Keratinocyte (primary cell): Measurements from ENCODE around the gene DUSP7. TPM values are rescaled to one million over a fixed set of nuclear protein-coding genes. Genes with fewer than 3 reads are reported as not detected.

Experiments
- DNase-seq: peaks from one replicate; pipeline ENCODE4 v3.0.0-alpha.2; 2011; ENCODE audit warnings: low read depth, missing footprints, low spot score
- FAIRE-seq: peaks from 2 replicates; lab custom pipeline; 2011; peaks lifted over from hg19 to GRCh38; lab: Jason Lieb, UNC
- H2AFZ ChIP-seq: 2 replicates; pipeline ENCODE4 v1.6.0; 2012; ENCODE audit warnings: low read length, control low read depth, inconsistent platforms; ENCODE audit not compliant: control insufficient read depth
- H3K27ac ChIP-seq: 2 replicates; pipeline ENCODE4 v1.5.1; 2011; ENCODE audit warnings: low read length; ENCODE audit not compliant: control insufficient read depth, insufficient read depth
- H3K27me3 ChIP-seq: 3 replicates; pipeline ENCODE4 v1.6.0; 2011; ENCODE audit warnings: low read length; ENCODE audit not compliant: control insufficient read depth, insufficient read depth; ENCODE audit errors: extremely low read depth
- H3K36me3 ChIP-seq, 2 experiments: 2 replicates in 1 of 2; 3 replicates in 1 of 2; pipeline ENCODE4 v1.5.1; 2011; ENCODE audit warnings: low read length in 2 of 2, mild to moderate bottlenecking in 1 of 2; ENCODE audit not compliant: control insufficient read depth in 2 of 2, insufficient read depth in 2 of 2; ENCODE audit errors: extremely low read depth in 1 of 2
- H3K4me1 ChIP-seq: 3 replicates; pipeline ENCODE4 v1.5.1; 2011; ENCODE audit warnings: low read length; ENCODE audit not compliant: control insufficient read depth, insufficient read depth; ENCODE audit errors: extremely low read depth
- H3K4me2 ChIP-seq: 3 replicates; pipeline ENCODE4 v1.6.0; 2011; ENCODE audit warnings: low read depth, low read length; ENCODE audit not compliant: control insufficient read depth, insufficient read depth; ENCODE audit errors: extremely low read depth
- H3K4me3 ChIP-seq, 3 experiments: fragments of 200-600 bp in 1 of 3; sonication (generic) in 1 of 3; 2 replicates in 2 of 3; 3 replicates in 1 of 3; pipeline ENCODE4 v1.5.1; 2011 to 2016; ENCODE audit warnings: low read length in 3 of 3, mild to moderate bottlenecking in 3 of 3, control low read depth in 2 of 3, inconsistent platforms in 1 of 3, low read depth in 1 of 3, mixed read lengths in 1 of 3, mixed run types in 1 of 3, moderate library complexity in 1 of 3; ENCODE audit not compliant: control insufficient read depth in 2 of 3, insufficient read depth in 2 of 3; ENCODE audit errors: extremely low read depth in 1 of 3
- H3K79me2 ChIP-seq: 2 replicates; pipeline ENCODE4 v1.6.0; 2012; ENCODE audit warnings: low read length; ENCODE audit not compliant: control insufficient read depth, insufficient read depth
- H3K9ac ChIP-seq: 3 replicates; pipeline ENCODE4 v1.6.0; 2011; ENCODE audit warnings: low read length; ENCODE audit not compliant: control insufficient read depth, insufficient read depth; ENCODE audit errors: extremely low read depth
- H3K9me1 ChIP-seq: 3 replicates; pipeline ENCODE4 v1.6.0; 2011; ENCODE audit warnings: low read length; ENCODE audit not compliant: control insufficient read depth, insufficient read depth; ENCODE audit errors: extremely low read depth
- H3K9me3 ChIP-seq: 2 replicates; pipeline ENCODE4 v1.5.1; 2012; ENCODE audit warnings: low read depth, low read length; ENCODE audit not compliant: control insufficient read depth
- H4K20me1 ChIP-seq: 3 replicates; pipeline ENCODE4 v1.6.0; 2011; ENCODE audit warnings: low read length; ENCODE audit not compliant: control insufficient read depth, insufficient read depth; ENCODE audit errors: extremely low read depth
- CTCF ChIP-seq, 3 experiments: IDR thresholded peaks in 1 of 3; conservative IDR thresholded peaks in 1 of 3; optimal IDR thresholded peaks in 1 of 3; 2 replicates in 2 of 3; 3 replicates in 1 of 3; pipeline versions ENCODE3 to v1.5.1; 2011; ENCODE audit warnings: low read length in 3 of 3, mild to moderate bottlenecking in 3 of 3, moderate library complexity in 2 of 3, control low read depth in 1 of 3, inconsistent platforms in 1 of 3; ENCODE audit not compliant: insufficient read depth in 2 of 3; ENCODE audit errors: extremely low read depth in 1 of 3
- EZH2 ChIP-seq: IDR thresholded peaks from one replicate; pipeline ENCODE4 v1.6.1; 2012; ENCODE audit warnings: inconsistent platforms, mild to moderate bottlenecking, low read length, moderate library complexity
- dilution Hi-C: fragments of 300-500 bp; cut with MboI; formaldehyde crosslinking; loops from one replicate; pipeline ENCODE4 v1.7.0; 2020; ENCODE audit warnings: low sequenced_read_pairs; ENCODE audit not compliant: extremely low pct_ligation_motif_present
- polyA plus RNA-seq, 5 experiments: library from polyadenylated mRNA; depleted of rRNA in 3 of 5; stranded (reverse) in 3 of 5; stranded (forward) in 1 of 5; unstranded in 1 of 5; fragments of >200 nt; gene quantifications; 1 replicate in 1 of 5; 2 replicates in 3 of 5; 3 replicates in 1 of 5; pipeline versions ENCODE4 v1.2.1 to v1.2.3, GENCODE V29; 2011 to 2012; ENCODE audit warnings: missing spikeins in 2 of 5, low read depth in 1 of 5, low replicate concordance in 1 of 5

DUSP7 gene
- polyA plus RNA-seq, 1 donor (not counting 4 experiments of a cell fraction or from before 2014, with no cell fraction given): 103 TPM

DNA sequence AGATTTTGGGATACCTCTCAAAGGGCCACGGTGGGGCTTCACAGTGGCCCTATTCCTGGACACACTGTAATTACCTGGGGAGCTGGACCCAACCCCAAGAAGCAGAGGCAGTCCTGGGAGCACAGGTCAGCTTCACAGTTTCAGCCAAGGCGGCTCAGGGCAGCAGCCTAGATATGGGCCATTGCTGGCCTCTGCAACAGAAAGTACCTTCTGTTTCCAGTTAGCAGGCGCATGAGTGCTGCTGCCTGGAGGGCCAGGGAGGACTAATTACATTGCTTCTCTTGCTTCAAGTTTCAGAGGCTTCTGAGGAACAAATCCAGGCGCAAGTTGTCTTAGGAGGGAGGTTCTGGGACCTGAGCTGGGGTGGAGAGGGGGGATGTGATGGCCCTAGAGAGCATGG is 13.5 kb upstream of the DUSP7 start:
- Histone ChIP-seq H3K9me1 (no peaks in the 10 kb centered on the region), H3K27me3 (no peaks in the 10 kb centered on the region), H3K27ac (no peak overlapping the region), H2AFZ (no peak overlapping the region), H3K4me3 (no peak overlapping the region), H3K9ac (no peak overlapping the region), H3K36me3 (peaks cover 0 to 3% of the 10 kb centered on the region in 2 experiments), H3K4me2 (no peak overlapping the region), H3K79me2 (no peaks in the 10 kb centered on the region), H4K20me1 (no peaks in the 10 kb centered on the region), H3K9me3 (no peaks in the 10 kb centered on the region), H3K4me1 (peaks cover 41% of the 10 kb centered on the region)
- TF ChIP-seq CTCF (optimal IDR thresholded peaks at IDR 0.05 in 1 of 3, IDR thresholded peaks at IDR 0.05 in 1 of 3, conservative IDR thresholded peaks at IDR 0.05 in 1 of 3; ENCODE audit: extremely low read depth in 1 of 3, insufficient read depth in 2 of 3, low read length in 3 of 3) (no peak), EZH2 (no peak)
- dilution Hi-C loops: no loop called here
- no peak for DNase-seq
- no peak for FAIRE-seq

- Histone ChIP-seq H3K79me2 (no peaks in the 10 kb centered on the region), H3K4me1 (peaks cover 48% of the 10 kb centered on the region), H3K9me1 (no peaks in the 10 kb centered on the region), H4K20me1 (no peaks in the 10 kb centered on the region), H2AFZ (no peak overlapping the region), H3K4me2 (no peak overlapping the region), H3K36me3 (peaks cover 0 to 3% of the 10 kb centered on the region in 2 experiments), H3K27ac (no peak overlapping the region), H3K9me3 (no peaks in the 10 kb centered on the region), H3K27me3 (no peaks in the 10 kb centered on the region), H3K9ac (no peak overlapping the region), H3K4me3 (no peak overlapping the region)
- dilution Hi-C loops: no loop called here
- TF ChIP-seq EZH2: no peak
- no peak for TF ChIP-seq CTCF (optimal IDR thresholded peaks at IDR 0.05 in 1 of 3, IDR thresholded peaks at IDR 0.05 in 1 of 3, conservative IDR thresholded peaks at IDR 0.05 in 1 of 3; ENCODE audit: extremely low read depth in 1 of 3, insufficient read depth in 2 of 3, low read length in 3 of 3)
- FAIRE-seq: no peak
- DNase-seq: no peak
These were observed 12.8 kb upstream of the DUSP7 start for GRCh38 chr3:52069135-52069534.
